ENCODE measurements around the gene ZNF652.
A peak's percentile ranks its signal among the peaks of the same experiment; 100 is the strongest.
"Not testable (repeated sequence)": the region's sequence is repeated elsewhere in the genome, so short reads cannot be mapped to it uniquely, and the experiment has no call there.

ZNF652 gene

GRCh38 chr17:49361902-49362722, at the start of gene ZNF652:
ZNF652 (minus strand) TSS chr17:49362250; CDS start chr17:49317725, 44,525 bp downstream.
- peak; percentile 82 for DNase-seq

GRCh38 chr17:49409066-49409465, 47.0 kb upstream of the ZNF652 start:
- no peak for DNase-seq

GRCh38 chr17:49407981-49408501, 46.0 kb upstream of the ZNF652 start:
- no peak for DNase-seq

- no peak for DNase-seq
Measured at GRCh38 chr17:49407086-49407485, 45.0 kb upstream of the ZNF652 start.

GRCh38 chr17:49406421-49407061, 44.5 kb upstream of the ZNF652 start:
- no peak for DNase-seq

- DNase-seq, result no peak
Measured at GRCh38 chr17:49404906-49405305, 42.9 kb upstream of the ZNF652 start.

- no peak for DNase-seq
Measured at GRCh38 chr17:49404361-49404760, 42.3 kb upstream of the ZNF652 start.

GRCh38 chr17:49403514-49404289, 41.7 kb upstream of the ZNF652 start:
- no peak for DNase-seq

GRCh38 chr17:49402706-49403105, 40.7 kb upstream of the ZNF652 start:
- DNase-seq, result no peak

GRCh38 chr17:49401971-49402611, 40.0 kb upstream of the ZNF652 start:
- no peak for DNase-seq

GRCh38 chr17:49399995-49400394, 37.9 kb upstream of the ZNF652 start:
- DNase-seq, result no peak

- no peak for DNase-seq
Measured at GRCh38 chr17:49397586-49397985, 35.5 kb upstream of the ZNF652 start.

- DNase-seq, result no peak
Measured at GRCh38 chr17:49393491-49394255, 31.6 kb upstream of the ZNF652 start.

- DNase-seq, result no peak
Measured at GRCh38 chr17:49390548-49391324, 28.7 kb upstream of the ZNF652 start.

- DNase-seq, result not testable (repeated sequence)
Measured at GRCh38 chr17:49389514-49390347, 27.7 kb upstream of the ZNF652 start.

- DNase-seq, result no peak
Measured at GRCh38 chr17:49388692-49389513, 26.9 kb upstream of the ZNF652 start.

GRCh38 chr17:49388290-49388640, 26.2 kb upstream of the ZNF652 start:
- DNase-seq, result no peak

GRCh38 chr17:49387498-49388289, 25.6 kb upstream of the ZNF652 start:
- DNase-seq, result no peak

GRCh38 chr17:49386373-49386772, 24.3 kb upstream of the ZNF652 start:
- no peak for DNase-seq
